Endothelial cell of umbilical vein (primary cell): ENCODE measurements around the gene TNFRSF4. TPM values are rescaled to one million over a fixed set of nuclear protein-coding genes. Genes with fewer than 3 reads are reported as not detected.

ENCODE experiments used
- BruUV-seq: library from RNA; stranded (reverse); fragments of 400-500 nt; replicated peaks from 2 replicates; lab custom pipeline; 2021; lab: Mats Ljungman, UMichigan
- CTCF ChIA-PET: fragments of 300-600, 350-600 bp; sonication (Branson Sonifier 250); formaldehyde crosslinking; loops from one replicate; lab custom pipeline; 2021; ENCODE audit warnings: antibody characterized with exemption, inconsistent platforms; lab: Charles Lee
- POLR2A ChIA-PET: fragments of 300-600, 350-600 bp; sonication (Branson Sonifier 250); formaldehyde crosslinking; loops from one replicate; lab custom pipeline; 2021; ENCODE audit warnings: antibody characterized with exemption, inconsistent platforms; lab: Charles Lee
- DNase-seq: peaks from one replicate; pipeline ENCODE4 v3.0.0-alpha.2; 2011; ENCODE audit warnings: low read depth, low spot score
- FAIRE-seq: peaks from 2 replicates; lab custom pipeline; 2011; peaks lifted over from hg19 to GRCh38; lab: Jason Lieb, UNC
- H2AFZ ChIP-seq: 2 replicates; pipeline ENCODE4 v1.6.0; 2012; ENCODE audit warnings: low read depth, low read length, control low read depth, inconsistent platforms
- H3K27ac ChIP-seq: 2 replicates; pipeline ENCODE4 v1.5.1; 2011; ENCODE audit warnings: low read depth, mild to moderate bottlenecking, control low read depth, low read length, moderate library complexity; ENCODE audit not compliant: insufficient read depth
- H3K27me3 ChIP-seq, 2 experiments: 2 replicates each; pipeline versions ENCODE4 v1.6.0 to v1.6.1; 2011; ENCODE audit warnings: low read length in 2 of 2, mixed read lengths in 1 of 2; ENCODE audit not compliant: control insufficient read depth in 2 of 2, insufficient read depth in 2 of 2
- H3K36me3 ChIP-seq, 2 experiments: 2 replicates in 1 of 2; 3 replicates in 1 of 2; pipeline ENCODE4 v1.5.1; 2011; ENCODE audit warnings: low read length in 2 of 2, mild to moderate bottlenecking in 1 of 2, moderate library complexity in 1 of 2; ENCODE audit not compliant: control insufficient read depth in 2 of 2, insufficient read depth in 2 of 2; ENCODE audit errors: extremely low read depth in 1 of 2
- H3K4me1 ChIP-seq: 3 replicates; pipeline ENCODE4 v1.5.1; 2011; ENCODE audit warnings: mild to moderate bottlenecking, low read length; ENCODE audit not compliant: control insufficient read depth, insufficient read depth; ENCODE audit errors: extremely low read depth
- H3K4me2 ChIP-seq: 2 replicates; pipeline ENCODE4 v1.6.1; 2011; ENCODE audit warnings: low read length, control low read depth, mixed read lengths; ENCODE audit not compliant: insufficient read depth
- H3K4me3 ChIP-seq, 3 experiments: fragments of 200-600 bp in 1 of 3; sonication (generic), shearing (Covaris generic) in 1 of 3; replicated peaks in 1 of 3; 2 replicates each; pipeline ENCODE4 v1.5.1; 2011 to 2016; ENCODE audit warnings: control low read depth in 3 of 3, low read length in 3 of 3, mild to moderate bottlenecking in 2 of 3, inconsistent platforms in 1 of 3, low read depth in 1 of 3, moderate library complexity in 1 of 3; ENCODE audit not compliant: insufficient read depth in 1 of 3
- H3K79me2 ChIP-seq: 2 replicates; pipeline ENCODE4 v1.6.0; 2012; ENCODE audit warnings: low read length, inconsistent platforms; ENCODE audit not compliant: control insufficient read depth, insufficient read depth
- H3K9ac ChIP-seq: replicated peaks from 2 replicates; pipeline ENCODE3; 2011; ENCODE audit warnings: low read length, control low read depth; ENCODE audit not compliant: insufficient read depth; ENCODE audit errors: extremely low read depth
- H3K9me1 ChIP-seq: replicated peaks from 3 replicates; pipeline ENCODE4 v1.6.0; 2011; ENCODE audit warnings: mild to moderate bottlenecking, low read length; ENCODE audit not compliant: control insufficient read depth, insufficient read depth; ENCODE audit errors: extremely low read depth
- H3K9me3 ChIP-seq: replicated peaks from 2 replicates; pipeline ENCODE4 v1.5.1; 2012; ENCODE audit warnings: low read length, inconsistent platforms; ENCODE audit not compliant: control insufficient read depth, insufficient read depth
- H4K20me1 ChIP-seq: replicated peaks from 2 replicates; pipeline ENCODE3; 2011; ENCODE audit warnings: mild to moderate bottlenecking, low read length; ENCODE audit not compliant: control insufficient read depth, insufficient read depth; ENCODE audit errors: extremely low read depth
- CTCF ChIP-seq, 2 donors: IDR thresholded peaks; 1 replicate in 1 of 2; 2 replicates in 1 of 2; pipeline ENCODE4 v1.5.1; 2011; ENCODE audit warnings: low read length in 2 of 2, mild to moderate bottlenecking in 2 of 2, moderate library complexity in 2 of 2, control low read depth in 1 of 2, inconsistent platforms in 1 of 2, low read depth in 1 of 2; ENCODE audit not compliant: insufficient read depth in 1 of 2; ENCODE audit errors: extremely low read depth in 1 of 2
- EZH2 ChIP-seq: IDR thresholded peaks from 2 replicates; pipeline ENCODE4 v1.6.1; 2012; ENCODE audit warnings: borderline replicate concordance, low read depth, mild to moderate bottlenecking, moderate library complexity, low read length, inconsistent platforms; ENCODE audit not compliant: severe bottlenecking
- FOS ChIP-seq: IDR thresholded peaks from 2 replicates; pipeline ENCODE4 v1.6.1; 2011; ENCODE audit warnings: mild to moderate bottlenecking, low read length, moderate library complexity, borderline replicate concordance; ENCODE audit not compliant: insufficient read depth
- GATA2 ChIP-seq: IDR thresholded peaks from 2 replicates; pipeline ENCODE4 v1.7.0; 2011; ENCODE audit warnings: low read depth, mild to moderate bottlenecking, moderate library complexity, mixed read lengths, low read length; ENCODE audit not compliant: insufficient read length, insufficient read depth
- JUN ChIP-seq: IDR thresholded peaks from 2 replicates; pipeline ENCODE4 v1.6.1; 2011; ENCODE audit warnings: borderline replicate concordance, low read depth; ENCODE audit not compliant: insufficient read length, insufficient read depth
- MAX ChIP-seq: IDR thresholded peaks from 2 replicates; pipeline ENCODE4 v1.6.1; 2011; ENCODE audit not compliant: insufficient read depth, insufficient read length
- MYC ChIP-seq: IDR thresholded peaks from one replicate; pipeline ENCODE4 v1.6.1; 2011; ENCODE audit warnings: mild to moderate bottlenecking, low read depth, low read length
- POLR2A ChIP-seq: IDR thresholded peaks from 2 replicates; pipeline ENCODE4 v1.6.1; 2012; ENCODE audit warnings: low read depth, mild to moderate bottlenecking, control low read depth, low read length
- POLR2AphosphoS5 ChIP-seq: IDR thresholded peaks from 2 replicates; pipeline ENCODE4 v1.6.1; 2012; ENCODE audit warnings: low read depth, mild to moderate bottlenecking, control low read depth, low read length, moderate library complexity; ENCODE audit not compliant: insufficient read depth
- dilution Hi-C: fragments of 300-500 bp; cut with MboI; formaldehyde crosslinking; loops from one replicate; pipeline ENCODE4 v1.15.0; 2019; ENCODE audit warnings: low sequenced_read_pairs; ENCODE audit not compliant: extremely low pct_ligation_motif_present
- intact Hi-C: fragments of 100-400 bp; cut with micrococcal nuclease; formaldehyde crosslinking; loops from one replicate; pipeline ENCODE4 v1.10.0; 2022
- polyA plus RNA-seq, 4 experiments: library from polyadenylated mRNA; depleted of rRNA in 3 of 4; stranded (reverse) in 3 of 4; unstranded in 1 of 4; fragments of >200 nt; gene quantifications; 2 replicates each; pipeline versions ENCODE4 v1.2.1 to v1.2.3, GENCODE V29; 2011 to 2012; ENCODE audit warnings: missing spikeins in 1 of 4
- total RNA-seq: library from RNA; stranded (reverse); gene quantifications from 2 replicates; pipeline ENCODE4 v1.2.3, GENCODE V29; 2021

Gene TNFRSF4
- total and polyA plus RNA-seq, 2 donors (not counting 3 experiments of a cell fraction or from before 2014, with no cell fraction given): 0.55 to 1.5 TPM

GRCh38 chr1:1178794-1179331, 35.1 kb downstream of the TNFRSF4 start:
- Histone ChIP-seq H3K4me2 (no peak overlapping the region), H3K27me3 (peaks cover 5 to 6% of the 10 kb centered on the region in 2 experiments), H3K9me3 (no peaks in the 10 kb centered on the region), H3K9me1 (no peaks in the 10 kb centered on the region), H3K4me1 (no peaks in the 10 kb centered on the region), H3K36me3 (no peaks in the 10 kb centered on the region), H3K4me3 (no peak overlapping the region), H2AFZ (no peak overlapping the region), H3K79me2 (no peaks in the 10 kb centered on the region), H4K20me1 (no peaks in the 10 kb centered on the region), H3K27ac (no peak overlapping the region), H3K9ac (no peak overlapping the region)
- no peak for DNase-seq
- intact Hi-C loops: no loop called here
- FAIRE-seq: no peak
- BruUV-seq: no TSS peak
- CTCF ChIA-PET: no interaction called here
- dilution Hi-C loops: no loop called here
- POLR2A ChIA-PET: no interaction called here
- TF ChIP-seq GATA2: no peak
- TF ChIP-seq JUN: no peak
- no peak for TF ChIP-seq POLR2A
- TF ChIP-seq EZH2: no peak
- no peak for TF ChIP-seq POLR2AphosphoS5
- no peak for TF ChIP-seq MAX
- no peak for TF ChIP-seq MYC
- TF ChIP-seq FOS: no peak
- no peak for TF ChIP-seq CTCF (IDR thresholded peaks at IDR 0.05; ENCODE audit: extremely low read depth in 1 of 2, insufficient read depth in 1 of 2, low read depth in 1 of 2, low read length in 2 of 2)
